ENCODE measurements around the gene FGF18. TPM values are rescaled to one million over a fixed set of nuclear protein-coding genes. Genes with fewer than 3 reads are reported as not detected.

Gene FGF18
- total and polyA plus RNA-seq, 2 of the 4 experiments (the other 2 are of a cell fraction): 0.15 TPM; not detected in 1

DNA sequence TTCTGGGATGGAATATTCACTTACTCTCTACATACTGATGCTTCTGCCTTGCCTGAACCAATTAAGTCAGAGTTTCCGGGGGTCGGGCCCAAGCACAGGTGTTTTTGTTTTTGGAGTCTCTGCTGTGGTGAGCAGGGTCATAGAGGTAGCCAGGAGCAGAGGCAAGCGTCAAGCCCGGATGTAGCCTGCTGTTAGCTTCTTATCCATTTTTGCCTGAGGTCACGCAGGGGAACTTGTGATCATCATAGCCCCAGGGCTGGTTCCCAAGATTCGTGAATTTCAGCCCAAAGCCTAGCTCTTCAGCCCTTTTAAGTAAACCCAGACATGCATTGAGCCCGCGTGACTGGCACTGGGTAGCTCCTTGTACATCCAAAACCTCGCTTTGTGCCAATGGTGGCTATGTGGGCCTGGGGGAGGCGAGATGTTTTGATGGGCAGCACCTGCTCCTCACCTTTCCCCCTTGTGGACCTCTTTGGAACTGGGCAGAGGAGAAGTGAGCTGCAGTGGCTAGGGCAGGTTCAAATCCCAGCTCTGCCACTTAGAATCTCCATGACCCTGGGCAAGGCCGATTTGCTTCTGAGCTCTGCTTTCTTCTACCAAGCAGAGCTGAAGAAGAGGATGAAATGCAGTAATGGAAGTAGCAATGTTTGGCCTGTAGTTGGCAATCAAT, 33.7 kb downstream of the FGF18 start:
- Histone ChIP-seq H2AK5ac (ENCODE audit: low read depth, low read length) (no peak overlapping the region), H3K79me1 (ENCODE audit: low read depth in 1 of 2, low read length in 2 of 2) (no peaks in the 10 kb centered on the region), H3K23ac (ENCODE audit: low read depth, low read length) (no peak overlapping the region), H3K4me2 (ENCODE audit: low read depth, low read length) (no peak overlapping the region), H3K9me1 (ENCODE audit: insufficient read depth, low read length) (peaks cover 4% of the 10 kb centered on the region; the same call in 1 of the 2 replicates), H3K18ac (ENCODE audit: low read depth, low read length) (no peak overlapping the region), H3K9me3 (ENCODE audit: control insufficient read depth, insufficient read depth, low read length) (no peaks in the 10 kb centered on the region), H3K36me3 (ENCODE audit: control insufficient read depth, insufficient read depth, low read length) (no peaks in the 10 kb centered on the region), H2AFZ (replicated peaks; ENCODE audit: low read length, poor library complexity) (no peak overlapping the region), H4K8ac (ENCODE audit: low read depth in 2 of 2, low read length in 2 of 2) (no peak overlapping the region), H3K14ac (replicated peaks; ENCODE audit: low read depth, low read length) (no peak overlapping the region), H2BK20ac (ENCODE audit: low read depth, low read length) (no peak overlapping the region), H3K4me1 (ENCODE audit: control insufficient read depth, insufficient read depth, low read length) (peaks cover 6% of the 10 kb centered on the region; the same call in 1 of the 2 replicates), H4K91ac (ENCODE audit: insufficient read depth, low read depth, low read length) (no peak overlapping the region), H3K9ac (ENCODE audit: low read depth, low read length) (no peak overlapping the region), H4K5ac (ENCODE audit: low read depth, low read length) (no peak overlapping the region), H2AK9ac (replicated peaks; ENCODE audit: low read depth, low read length, poor library complexity) (no peak overlapping the region), H4K20me1 (ENCODE audit: insufficient read depth, low read length) (no peaks in the 10 kb centered on the region), H2BK5ac (ENCODE audit: low read depth, low read length, poor library complexity, severe bottlenecking) (no peak overlapping the region), H2BK15ac (ENCODE audit: low read depth, low read length) (no peak overlapping the region), H3K27ac (ENCODE audit: insufficient read depth, low read length) (no peak overlapping the region), H3K4ac (ENCODE audit: low read depth, low read length) (no peak overlapping the region), H3K4me3 (ENCODE audit: insufficient read depth, low read depth, low read length) (no peak overlapping the region), H3K27me3 (ENCODE audit: control insufficient read depth, insufficient read depth, low read length) (no peaks in the 10 kb centered on the region; the same call in 1 of the 2 replicates), H3K56ac (ENCODE audit: extremely low read depth, insufficient read depth, low read length) (no peak overlapping the region), H2BK120ac (ENCODE audit: low read depth, low read length) (no peak overlapping the region)
- DNase-seq (no peak), ATAC-seq (ENCODE audit: low read depth) (no peak)
- dilution Hi-C loops (cut with HindIII; ENCODE audit: low sequenced_read_pairs, unreplicated experiment) (no loop called here), intact Hi-C loops (cut with micrococcal nuclease) (no loop called here), in situ Hi-C loops (cut with MboI; ENCODE audit: low sequenced_read_pairs) (no loop called here)
- no TSS peak for BruUV-seq (replicated peaks)
- TF ChIP-seq MAZ (IDR thresholded peaks at IDR 0.05; ENCODE audit: borderline replicate concordance, low read depth, low read length): no peak
- no peak for TF ChIP-seq MAFK (IDR thresholded peaks at IDR 0.05; ENCODE audit: low read depth, low read length)
- TF ChIP-seq RAD21 (IDR thresholded peaks at IDR 0.05; ENCODE audit: low read length): no peak
- TF ChIP-seq POLR2A (IDR thresholded peaks at IDR 0.05; ENCODE audit: low read depth, low read length): no peak
- TF ChIP-seq CEBPB (IDR thresholded peaks at IDR 0.05; ENCODE audit: low read depth, low read length): no peak
- no peak for TF ChIP-seq MXI1 (IDR thresholded peaks at IDR 0.05; ENCODE audit: borderline replicate concordance, low read depth, low read length)
- no peak for TF ChIP-seq BHLHE40 (IDR thresholded peaks at IDR 0.05; ENCODE audit: low read depth, low read length)
- no peak for TF ChIP-seq SMC3 (IDR thresholded peaks at IDR 0.05; ENCODE audit: low read depth, low read length)
- TF ChIP-seq FOS (IDR thresholded peaks at IDR 0.05; ENCODE audit: low read depth, low read length): no peak
- TF ChIP-seq RCOR1 (IDR thresholded peaks at IDR 0.05; ENCODE audit: insufficient replicate concordance, low read length): no peak
- TF ChIP-seq CHD1 (IDR thresholded peaks at IDR 0.05; ENCODE audit: low read depth, low read length): no peak
- TF ChIP-seq, protein P1, sequence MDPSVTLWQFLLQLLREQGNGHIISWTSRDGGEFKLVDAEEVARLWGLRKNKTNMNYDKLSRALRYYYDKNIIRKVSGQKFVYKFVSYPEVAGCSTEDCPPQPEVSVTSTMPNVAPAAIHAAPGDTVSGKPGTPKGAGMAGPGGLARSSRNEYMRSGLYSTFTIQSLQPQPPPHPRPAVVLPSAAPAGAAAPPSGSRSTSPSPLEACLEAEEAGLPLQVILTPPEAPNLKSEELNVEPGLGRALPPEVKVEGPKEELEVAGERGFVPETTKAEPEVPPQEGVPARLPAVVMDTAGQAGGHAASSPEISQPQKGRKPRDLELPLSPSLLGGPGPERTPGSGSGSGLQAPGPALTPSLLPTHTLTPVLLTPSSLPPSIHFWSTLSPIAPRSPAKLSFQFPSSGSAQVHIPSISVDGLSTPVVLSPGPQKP (IDR thresholded peaks at IDR 0.05; ENCODE audit: borderline replicate concordance, low read depth, low read length): no peak
- no peak for TF ChIP-seq CTCF (conservative IDR thresholded peaks at IDR 0.05; ENCODE audit: low read depth, low read length)
- TF ChIP-seq, protein P2, sequence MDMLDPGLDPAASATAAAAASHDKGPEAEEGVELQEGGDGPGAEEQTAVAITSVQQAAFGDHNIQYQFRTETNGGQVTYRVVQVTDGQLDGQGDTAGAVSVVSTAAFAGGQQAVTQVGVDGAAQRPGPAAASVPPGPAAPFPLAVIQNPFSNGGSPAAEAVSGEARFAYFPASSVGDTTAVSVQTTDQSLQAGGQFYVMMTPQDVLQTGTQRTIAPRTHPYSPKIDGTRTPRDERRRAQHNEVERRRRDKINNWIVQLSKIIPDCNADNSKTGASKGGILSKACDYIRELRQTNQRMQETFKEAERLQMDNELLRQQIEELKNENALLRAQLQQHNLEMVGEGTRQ (IDR thresholded peaks at IDR 0.05; ENCODE audit: low read depth, low read length): no peak
- TF ChIP-seq RFX5 (IDR thresholded peaks at IDR 0.05; ENCODE audit: low read depth, low read length): no peak
- TF ChIP-seq NFE2L2 (IDR thresholded peaks at IDR 0.05; ENCODE audit: low read depth, low read length): no peak
- POLR2A ChIA-PET (ENCODE audit: unreplicated experiment): no interaction called here
- CTCF ChIA-PET: interaction anchor here (0.6 kb wide), 1 partner anchor 391 kb away, joined by 3 read pairs; no protein-coding TSS in a partner anchor
- WGBS, 2 experiments (ENCODE audit: extremely low coverage in 2 of 2, insufficient read length in 1 of 2): 92% methylated on average over 7 of the region's 11 CpGs; no CpG with 5 or more reads in 1 of the 2 experiments
